Right kidney (tissue), 1 donor: ENCODE measurements around the gene KRT13.

Experiments used
- DNase-seq: peaks from one replicate; pipeline ENCODE4 v3.0.0-alpha.2; 2016

Gene KRT13

GRCh38 chr17:41466988-41467387 lies 38.4 kb downstream of the KRT13 start, which contains the start of gene KRT32:
Gene KRT32, minus strand, starts transcription at chr17:41467386. Its CDS starts 61 bp downstream, at chr17:41467325.
- no peak for DNase-seq

DNA sequence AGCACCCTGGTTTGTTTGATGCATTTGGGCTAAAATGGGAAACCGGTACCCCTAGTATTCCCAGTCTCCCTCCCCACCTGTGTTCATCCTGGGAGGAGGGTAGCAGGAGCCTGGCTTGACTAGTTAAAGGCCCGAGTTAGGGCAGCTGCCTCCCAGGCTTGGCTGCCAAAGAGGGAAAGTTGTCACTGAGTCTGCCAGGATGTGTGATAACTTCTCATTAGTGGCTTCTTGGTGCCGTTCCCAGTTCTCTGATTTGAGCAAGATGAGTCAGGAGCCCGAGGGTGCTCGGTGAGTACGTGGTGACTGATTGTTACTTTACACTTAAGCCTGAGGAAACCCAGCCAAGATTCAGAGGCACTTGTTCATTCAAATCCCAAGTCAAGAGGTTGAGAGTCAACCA lies 40.7 kb downstream of the KRT13 start:
- no peak for DNase-seq

GRCh38 chr17:41464173-41464572 lies 41.2 kb downstream of the KRT13 start:
- DNase-seq = no peak

DNA sequence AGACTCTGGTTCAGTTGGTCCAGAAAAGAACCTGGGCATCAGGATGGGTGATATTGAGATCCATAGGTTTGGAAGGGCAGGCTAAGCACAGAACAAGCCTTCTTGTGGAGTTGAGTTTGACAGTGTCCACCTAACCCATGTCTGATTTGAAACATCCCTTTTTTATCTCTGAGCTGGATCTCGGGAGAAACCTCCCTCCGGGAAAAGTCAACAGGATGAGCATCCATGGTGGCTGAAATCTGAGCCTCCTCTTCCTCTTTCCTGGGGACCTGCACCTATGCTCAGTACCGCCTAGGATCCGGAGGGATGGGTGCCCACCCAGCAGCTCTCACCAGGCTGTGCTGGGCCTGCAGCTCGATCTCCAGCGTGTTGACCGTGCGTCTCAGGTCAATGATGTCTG lies 41.7 kb downstream of the KRT13 start:
- no peak for DNase-seq

- DNase-seq = no peak
These were observed 42.7 kb downstream of the KRT13 start for GRCh38 chr17:41462705-41463104.

- DNase-seq = no peak
These were observed 47.7 kb downstream of the KRT13 start for GRCh38 chr17:41457676-41458075.

GRCh38 chr17:41456204-41456603 lies 49.2 kb downstream of the KRT13 start:
- DNase-seq = no peak

- DNase-seq = no peak
These were observed 50.2 kb downstream of the KRT13 start for GRCh38 chr17:41455236-41455635.

DNA sequence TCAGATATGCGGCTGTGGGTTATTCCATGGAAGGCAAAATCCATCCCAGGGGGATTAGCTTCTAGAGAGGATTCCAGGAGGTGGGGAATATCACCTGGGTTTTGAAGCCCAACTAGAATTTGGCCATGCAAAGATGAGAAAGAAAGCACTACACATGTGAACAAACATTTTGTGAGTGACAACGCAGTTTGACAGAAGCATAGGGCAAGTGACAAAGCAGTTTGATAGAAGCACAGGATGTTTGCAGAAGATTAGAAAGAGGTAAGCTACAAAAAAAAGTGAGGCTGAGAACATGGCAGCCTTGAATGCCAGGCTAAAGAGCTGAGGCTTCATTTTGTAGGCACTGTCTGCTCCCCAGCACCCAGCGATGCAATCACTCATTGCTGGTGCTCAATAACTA lies 52.3 kb downstream of the KRT13 start:
- DNase-seq = no peak

DNA sequence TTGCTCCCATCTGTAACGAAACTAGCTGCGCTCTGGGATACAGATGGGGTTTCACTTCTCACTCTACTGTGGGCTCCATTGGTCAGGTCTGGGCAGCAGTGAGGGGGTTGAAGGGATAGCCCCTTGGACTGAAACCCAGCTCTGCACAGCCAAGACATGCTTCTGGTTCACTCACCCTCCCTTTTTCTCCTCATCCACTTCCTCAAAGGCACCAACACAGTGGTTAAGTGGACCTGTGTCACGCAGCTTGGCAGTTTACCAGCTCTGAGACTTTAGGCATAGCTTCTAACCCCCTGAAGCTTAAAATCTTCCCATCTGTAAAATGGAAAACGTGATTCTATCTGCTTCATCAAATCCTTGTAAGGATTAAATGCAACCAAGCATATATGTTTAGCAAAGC lies 53.1 kb downstream of the KRT13 start:
- DNase-seq = no peak

- no peak for DNase-seq
These were observed 54.2 kb downstream of the KRT13 start for GRCh38 chr17:41451154-41451728.
